H9 (cell line): Measurements from ENCODE around the gene TRIM24. TPM values are rescaled to one million over a fixed set of nuclear protein-coding genes. Genes with fewer than 3 reads are reported as not detected.
"Not testable (repeated sequence)": the region's sequence is repeated elsewhere in the genome, so short reads cannot be mapped to it uniquely, and the experiment has no call there.

Experiments used
- DNase-seq: peaks from one replicate; pipeline ENCODE4 v3.0.0-alpha.2; 2017
- H2AFZ ChIP-seq: one replicate; pipeline ENCODE4 v1.6.1; 2013; ENCODE audit warnings: mild to moderate bottlenecking, low read length, control low read depth, moderate library complexity
- H2AK5ac ChIP-seq: 2 replicates; pipeline ENCODE4 v1.6.1; 2013; ENCODE audit warnings: low read length, control low read depth, mixed read lengths; ENCODE audit not compliant: insufficient read length
- H2BK120ac ChIP-seq: one replicate; pipeline ENCODE4 v1.6.1; 2013; ENCODE audit warnings: low read depth, mild to moderate bottlenecking, low read length, control low read depth, inconsistent platforms; ENCODE audit not compliant: poor library complexity, severe bottlenecking
- H2BK12ac ChIP-seq: 2 replicates; pipeline ENCODE4 v1.6.1; 2013; ENCODE audit warnings: low read length, control low read depth, mixed read lengths, low read depth; ENCODE audit not compliant: insufficient read length
- H2BK15ac ChIP-seq: 2 replicates; pipeline ENCODE4 v1.6.1; 2013; ENCODE audit warnings: low read depth, low read length, control low read depth
- H2BK20ac ChIP-seq: one replicate; pipeline ENCODE4 v1.6.1; 2013; ENCODE audit warnings: low read depth, mild to moderate bottlenecking, low read length, control low read depth, inconsistent platforms; ENCODE audit not compliant: poor library complexity, severe bottlenecking
- H2BK5ac ChIP-seq: 2 replicates; pipeline ENCODE4 v1.6.1; 2013; ENCODE audit warnings: low read length, control low read depth, mixed read lengths; ENCODE audit not compliant: insufficient read length
- H3K14ac ChIP-seq: 2 replicates; pipeline ENCODE4 v1.6.1; 2013; ENCODE audit warnings: low read length, control low read depth; ENCODE audit not compliant: insufficient read depth
- H3K18ac ChIP-seq: 2 replicates; pipeline ENCODE4 v1.6.1; 2013; ENCODE audit warnings: low read depth, mild to moderate bottlenecking, mixed read lengths, low read length, control low read depth; ENCODE audit not compliant: insufficient read length
- H3K23ac ChIP-seq: 2 replicates; pipeline ENCODE4 v1.6.1; 2013; ENCODE audit warnings: low read length, control low read depth, mixed read lengths, low read depth; ENCODE audit not compliant: insufficient read length
- H3K23me2 ChIP-seq: 2 replicates; pipeline ENCODE4 v1.6.1; 2013; ENCODE audit warnings: low read depth, mild to moderate bottlenecking, mixed read lengths, low read length, control low read depth; ENCODE audit not compliant: insufficient read length, poor library complexity, severe bottlenecking
- H3K27ac ChIP-seq: 2 replicates; pipeline ENCODE4 v1.5.1; 2013; ENCODE audit warnings: low read length, control low read depth, mixed read lengths, low read depth; ENCODE audit not compliant: insufficient read length
- H3K27me3 ChIP-seq: 2 replicates; pipeline ENCODE4 v1.6.1; 2013; ENCODE audit warnings: low read length, control low read depth, inconsistent platforms; ENCODE audit not compliant: insufficient read depth
- H3K4ac ChIP-seq: 2 replicates; pipeline ENCODE4 v1.6.1; 2013; ENCODE audit warnings: low read depth, mild to moderate bottlenecking, control low read depth, inconsistent platforms, low read length, moderate library complexity
- H3K4me1 ChIP-seq: 2 replicates; pipeline ENCODE4 v1.6.1; 2013; ENCODE audit warnings: low read length, control low read depth, inconsistent platforms; ENCODE audit not compliant: insufficient read depth
- H3K4me2 ChIP-seq: 2 replicates; pipeline ENCODE4 v1.6.1; 2013; ENCODE audit warnings: low read length, control low read depth, mixed read lengths; ENCODE audit not compliant: insufficient read length, insufficient read depth
- H3K56ac ChIP-seq: 2 replicates; pipeline ENCODE4 v1.6.1; 2013; ENCODE audit warnings: low read depth, mild to moderate bottlenecking, mixed read lengths, low read length, control low read depth; ENCODE audit not compliant: insufficient read length
- H3K79me1 ChIP-seq: 2 replicates; pipeline ENCODE4 v1.6.1; 2013; ENCODE audit warnings: low read depth, mild to moderate bottlenecking, moderate library complexity, low read length, control low read depth, inconsistent platforms; ENCODE audit not compliant: insufficient read depth, poor library complexity, severe bottlenecking
- H3K79me2 ChIP-seq: 2 replicates; pipeline ENCODE4 v1.6.1; 2013; ENCODE audit warnings: low read length, control low read depth, inconsistent platforms; ENCODE audit not compliant: insufficient read depth
- H3K9ac ChIP-seq: 2 replicates; pipeline ENCODE4 v1.6.1; 2013; ENCODE audit warnings: low read length, control low read depth, mixed read lengths; ENCODE audit not compliant: insufficient read length; ENCODE audit errors: extremely low read depth
- H3K9me3 ChIP-seq: one replicate; pipeline ENCODE4 v1.6.1; 2013; ENCODE audit warnings: low read depth, low read length, inconsistent platforms; ENCODE audit not compliant: control insufficient read depth
- H3T11ph ChIP-seq: one replicate; pipeline ENCODE4 v1.6.1; 2013; ENCODE audit warnings: mild to moderate bottlenecking, low read length, control low read depth, inconsistent platforms
- H4K20me1 ChIP-seq: one replicate; pipeline ENCODE4 v1.6.1; 2013; ENCODE audit not compliant: control insufficient read depth, insufficient read length, insufficient read depth
- H4K5ac ChIP-seq: 2 replicates; pipeline ENCODE4 v1.6.1; 2013; ENCODE audit warnings: low read depth, mild to moderate bottlenecking, mixed read lengths, low read length, control low read depth; ENCODE audit not compliant: insufficient read length
- H4K8ac ChIP-seq: replicated peaks from 2 replicates; pipeline ENCODE4 v1.6.1; 2013; ENCODE audit warnings: low read length, control low read depth, mixed read lengths, low read depth; ENCODE audit not compliant: insufficient read length
- H4K91ac ChIP-seq: 2 replicates; pipeline ENCODE4 v1.6.1; 2013; ENCODE audit warnings: low read depth, mild to moderate bottlenecking, moderate library complexity, mixed read lengths, low read length, control low read depth; ENCODE audit not compliant: insufficient read length
- H3K27ac Mint-ChIP-seq, 3 experiments: 2 replicates in 2 of 3; 3 replicates in 1 of 3; pipeline ENCODE4 v1.8.0; 2020 to 2021; ENCODE audit warnings: mixed read lengths in 3 of 3, mild to moderate bottlenecking in 1 of 3, moderate library complexity in 1 of 3
- H3K27me3 Mint-ChIP-seq: 2 replicates; pipeline ENCODE4 v1.8.0; 2021; ENCODE audit warnings: low read depth, mild to moderate bottlenecking, moderate library complexity, mixed read lengths
- H3K36me3 Mint-ChIP-seq, 3 experiments: 2 replicates in 2 of 3; 3 replicates in 1 of 3; pipeline ENCODE4 v1.8.0; 2020 to 2021; ENCODE audit warnings: low read depth in 3 of 3, mixed read lengths in 3 of 3; ENCODE audit not compliant: insufficient read depth in 1 of 3
- H3K4me1 Mint-ChIP-seq, 2 experiments: 2 replicates each; pipeline ENCODE4 v1.8.0; 2020; ENCODE audit warnings: mixed read lengths in 2 of 2
- H3K4me3 Mint-ChIP-seq, 2 experiments: 2 replicates in 1 of 2; 3 replicates in 1 of 2; pipeline ENCODE4 v1.8.0; 2020 to 2021; ENCODE audit warnings: mild to moderate bottlenecking in 2 of 2, mixed read lengths in 2 of 2, moderate library complexity in 1 of 2
- H3K9me3 Mint-ChIP-seq, 2 experiments: 2 replicates in 1 of 2; 3 replicates in 1 of 2; pipeline ENCODE4 v1.8.0; 2020; ENCODE audit warnings: mild to moderate bottlenecking in 2 of 2, mixed read lengths in 2 of 2, moderate library complexity in 1 of 2
- CTCF ChIP-seq: fragments of 200-600 bp; sonication (generic); conservative IDR thresholded peaks from 3 replicates; pipeline ENCODE4 v1.8.0; 2021; ENCODE audit warnings: antibody characterized with exemption, mild to moderate bottlenecking
- WGBS: extraction: QIAGEN DNeasy Blood & Tissue Kit; methylation state at CpG from one replicate; pipeline ENCODE4 v1.1.7; 2013; ENCODE audit warnings: missing lambda C conversion rate, low lambda C conversion rate, mixed read lengths; ENCODE audit not compliant: insufficient read length; ENCODE audit errors: extremely low coverage; 5-methylcytosine and 5-hydroxymethylcytosine counted together
- total RNA-seq: library from RNA; stranded (reverse); gene quantifications from 2 replicates; pipeline ENCODE4 v1.2.1, GENCODE V29; 2021

Gene TRIM24
- total RNA-seq, 1 experiment from 2014 or later: 260 TPM

GRCh38 chr7:138483531-138483930 lies 23.5 kb downstream of the TRIM24 start:
- no peak overlapping the region for H3K23ac ChIP-seq
- no peak overlapping the region for H2BK15ac ChIP-seq
- H3K4me2 ChIP-seq: no peak overlapping the region
- H4K8ac ChIP-seq: no peak overlapping the region
- no peaks in the 10 kb centered on the region for H3K79me1 ChIP-seq
- Mint-ChIP-seq H3K4me1 (peaks cover 67 to 77% of the 10 kb centered on the region in 2 experiments), H3K36me3 (peaks cover 21 to 55% (median 53%) of the 10 kb centered on the region in 3 experiments), H3K9me3 (peaks cover 4 to 8% of the 10 kb centered on the region in 2 experiments; a peak in 3 of 5 replicates), H3K4me3 (no peak overlapping the region), H3K27ac (peak overlapping the region in 2 of 3 experiments; percentile 36 to 87; a peak in 3 of 7 replicates), H3K27me3 (no peaks in the 10 kb centered on the region)
- no peak overlapping the region for H2BK5ac ChIP-seq
- no peak for TF ChIP-seq CTCF
- DNase-seq: no peak
- no peaks in the 10 kb centered on the region; the same call in 1 of the 2 replicates for H3K4me1 ChIP-seq
- no peak overlapping the region for H3K14ac ChIP-seq
- no peaks in the 10 kb centered on the region for H3K27me3 ChIP-seq
- H3K56ac ChIP-seq: no peak overlapping the region
- no peak overlapping the region for H2BK120ac ChIP-seq
- H2AK5ac ChIP-seq: no peak overlapping the region
- H4K5ac ChIP-seq: no peak overlapping the region
- H2BK20ac ChIP-seq: no peak overlapping the region
- H3T11ph ChIP-seq: no peak overlapping the region
- H4K91ac ChIP-seq: no peak overlapping the region
- H2BK12ac ChIP-seq: no peak overlapping the region
- no peaks in the 10 kb centered on the region for H3K9me3 ChIP-seq
- WGBS: no CpG with 5 or more reads among the region's 2 CpGs
- no peak overlapping the region for H2AFZ ChIP-seq
- H3K9ac ChIP-seq: no peak overlapping the region
- H3K79me2 ChIP-seq: peaks cover 65% of the 10 kb centered on the region
- H3K4ac ChIP-seq: no peak overlapping the region
- H3K27ac ChIP-seq: no peak overlapping the region
- H3K18ac ChIP-seq: no peak overlapping the region
- no peaks in the 10 kb centered on the region for H3K23me2 ChIP-seq
- no peaks in the 10 kb centered on the region for H4K20me1 ChIP-seq

GRCh38 chr7:138485508-138485907 lies 25.4 kb downstream of the TRIM24 start:
- not testable (repeated sequence) for H3K9me3 Mint-ChIP-seq, H2BK5ac ChIP-seq, H3K27me3 Mint-ChIP-seq, H3K23me2 ChIP-seq, H3K9ac ChIP-seq, H3K4ac ChIP-seq, H3K9me3 ChIP-seq, H2BK15ac ChIP-seq, H3K79me1 ChIP-seq, H3K23ac ChIP-seq, H3T11ph ChIP-seq, H3K14ac ChIP-seq, H3K27ac Mint-ChIP-seq, H3K4me2 ChIP-seq, H3K27ac ChIP-seq, DNase-seq, H2BK120ac ChIP-seq, H2AK5ac ChIP-seq, H2AFZ ChIP-seq, H2BK12ac ChIP-seq, H4K91ac ChIP-seq, H4K5ac ChIP-seq, H2BK20ac ChIP-seq, H3K18ac ChIP-seq, H4K20me1 ChIP-seq, H3K56ac ChIP-seq, H4K8ac ChIP-seq, H3K27me3 ChIP-seq, H3K4me1 ChIP-seq, H3K4me3 Mint-ChIP-seq
- no CpG with 5 or more reads among the region's 1 CpG for WGBS
- peaks cover 66% of the 10 kb centered on the region for H3K79me2 ChIP-seq
- H3K4me1 Mint-ChIP-seq: peaks cover 70 to 78% of the 10 kb centered on the region in 2 experiments
- H3K36me3 Mint-ChIP-seq: peaks cover 21 to 56% (median 47%) of the 10 kb centered on the region in 3 experiments
